GM12801 (cell line): ENCODE results near the gene SCAMP4.

ENCODE experiments used
- CTCF ChIP-seq: IDR thresholded peaks from one replicate; pipeline ENCODE4 v1.5.1; 2011; ENCODE audit warnings: control low read depth; ENCODE audit not compliant: insufficient read length; ENCODE audit errors: extremely low read depth

Gene SCAMP4

GRCh38 chr19:1936916-1937610 lies 31.9 kb downstream of the SCAMP4 start:
- TF ChIP-seq CTCF: no peak

GRCh38 chr19:1938071-1938470 lies 32.9 kb downstream of the SCAMP4 start:
- no peak for TF ChIP-seq CTCF

GRCh38 chr19:1941146-1942077 lies 36.2 kb downstream of the SCAMP4 start, which contains the start of gene CSNK1G2:
CSNK1G2 (plus strand) TSS chr19:1941172; CDS start chr19:1969773, 28,601 bp downstream.
- no peak for TF ChIP-seq CTCF

- no peak for TF ChIP-seq CTCF
Observed at GRCh38 chr19:1942078-1942933, 37.1 kb downstream of the SCAMP4 start.

- no peak for TF ChIP-seq CTCF
Observed at GRCh38 chr19:1942934-1943555, 37.8 kb downstream of the SCAMP4 start.

GRCh38 chr19:1943661-1944087 lies 38.5 kb downstream of the SCAMP4 start:
- no peak for TF ChIP-seq CTCF
